Erythroblast (primary cell): ENCODE data around the gene SLX4IP.

Experiments
- GATA1 ChIP-seq: IDR thresholded peaks from 2 replicates; pipeline ENCODE4 v1.6.1; 2011; ENCODE audit warnings: low read depth, mild to moderate bottlenecking, control low read depth, low read length, moderate library complexity
- POLR2A ChIP-seq: IDR thresholded peaks from 2 replicates; pipeline ENCODE4 v1.6.1; 2011; ENCODE audit warnings: mild to moderate bottlenecking, low read length

- no peak for TF ChIP-seq POLR2A
- no peak for TF ChIP-seq GATA1
Observed at GRCh38 chr20:10433623-10434466, 1.3 kb upstream of the SLX4IP start, which contains the start of gene MKKS.
